ENCODE data around the gene MMP24OS. TPM values are rescaled to one million over a fixed set of nuclear protein-coding genes. Genes with fewer than 3 reads are reported as not detected.

The MMP24OS gene
- total and polyA plus RNA-seq, 10 donors: 18.6 to 68.6 (median 39.6) TPM

DNA sequence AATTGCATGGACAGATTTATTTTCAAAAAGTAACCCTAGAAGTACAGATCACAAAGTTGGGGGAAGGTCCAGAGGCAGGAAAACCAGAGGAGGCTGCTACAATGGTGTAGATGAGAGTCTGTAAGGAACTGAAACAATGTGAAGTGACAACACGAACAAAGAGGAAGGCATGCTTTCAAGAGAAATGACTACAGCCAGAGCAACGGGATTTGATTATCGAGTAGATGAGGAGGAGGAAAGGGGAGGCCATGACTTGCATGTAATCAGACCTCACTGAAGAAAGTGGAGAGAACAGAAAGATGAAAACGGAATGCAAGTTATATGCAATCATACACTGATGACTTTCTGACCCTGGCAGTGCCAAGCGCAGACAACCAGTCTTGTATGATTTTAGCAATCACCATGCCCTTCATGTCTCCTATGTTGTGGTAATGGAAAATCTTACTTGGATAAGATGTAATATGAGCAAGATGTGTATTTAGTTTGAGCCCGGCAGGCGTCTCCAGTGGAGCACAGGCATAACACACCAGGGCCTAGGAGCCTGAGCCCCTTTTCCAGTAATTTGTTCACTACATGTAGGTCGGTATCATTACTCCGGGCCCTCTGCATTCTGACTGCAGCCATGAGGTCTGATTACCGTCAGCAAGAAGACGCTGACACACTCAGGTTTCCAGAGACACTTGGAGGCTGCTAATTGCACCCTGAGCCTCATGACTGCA lies 48.3 kb upstream of the MMP24OS start:
- 84 to 88% (median 85%) methylated on average over 11 of the region's 11 CpGs for WGBS, 5 donors
- Histone ChIP-seq H3K4me3 (no peak overlapping the region), H3K36me3 (peaks cover 0 to 49% (median 3%) of the 10 kb centered on the region in 6 donors), H3K4me1 (peaks cover 0 to 9% (median 0%) of the 10 kb centered on the region in 6 donors), H3K27ac (no peak overlapping the region), H3K27me3 (replicated peaks in 1 of 7) (no peaks in the 10 kb centered on the region), H3K9me3 (no peaks in the 10 kb centered on the region)
- TF ChIP-seq POLR2AphosphoS5 (IDR thresholded peaks at IDR 0.05) (no peak), POLR2A (IDR thresholded peaks at IDR 0.05) (no peak)
- TF ChIP-seq, protein P1, sequence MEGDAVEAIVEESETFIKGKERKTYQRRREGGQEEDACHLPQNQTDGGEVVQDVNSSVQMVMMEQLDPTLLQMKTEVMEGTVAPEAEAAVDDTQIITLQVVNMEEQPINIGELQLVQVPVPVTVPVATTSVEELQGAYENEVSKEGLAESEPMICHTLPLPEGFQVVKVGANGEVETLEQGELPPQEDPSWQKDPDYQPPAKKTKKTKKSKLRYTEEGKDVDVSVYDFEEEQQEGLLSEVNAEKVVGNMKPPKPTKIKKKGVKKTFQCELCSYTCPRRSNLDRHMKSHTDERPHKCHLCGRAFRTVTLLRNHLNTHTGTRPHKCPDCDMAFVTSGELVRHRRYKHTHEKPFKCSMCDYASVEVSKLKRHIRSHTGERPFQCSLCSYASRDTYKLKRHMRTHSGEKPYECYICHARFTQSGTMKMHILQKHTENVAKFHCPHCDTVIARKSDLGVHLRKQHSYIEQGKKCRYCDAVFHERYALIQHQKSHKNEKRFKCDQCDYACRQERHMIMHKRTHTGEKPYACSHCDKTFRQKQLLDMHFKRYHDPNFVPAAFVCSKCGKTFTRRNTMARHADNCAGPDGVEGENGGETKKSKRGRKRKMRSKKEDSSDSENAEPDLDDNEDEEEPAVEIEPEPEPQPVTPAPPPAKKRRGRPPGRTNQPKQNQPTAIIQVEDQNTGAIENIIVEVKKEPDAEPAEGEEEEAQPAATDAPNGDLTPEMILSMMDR (IDR thresholded peaks at IDR 0.05 in 8 of 11, conservative IDR thresholded peaks at IDR 0.05 in 3 of 11): no peak
- no peak for DNase-seq
- intact Hi-C loops (cut with DNase I; ENCODE audit: low total_unique reads): no loop called here

DNA sequence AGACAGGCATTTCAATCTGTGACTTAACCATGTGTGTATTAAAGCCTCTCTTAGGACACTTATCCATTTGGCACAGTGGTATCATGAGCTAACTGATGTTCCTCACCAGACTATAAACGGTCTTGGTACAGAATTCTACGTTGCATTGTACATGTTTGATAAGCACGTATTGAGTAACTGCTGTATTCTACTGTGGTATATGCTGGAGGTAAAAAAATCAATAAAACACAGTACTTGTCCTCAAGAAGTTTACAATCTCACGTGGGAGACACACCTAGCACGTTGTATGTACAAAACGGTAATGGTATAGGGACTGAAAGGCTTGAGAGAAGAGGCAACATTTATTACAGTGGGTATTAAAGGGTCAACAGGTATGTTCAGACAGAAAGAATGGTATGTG lies 47.5 kb upstream of the MMP24OS start:
- no peak overlapping the region for H3K4me3 ChIP-seq
- intact Hi-C loops (cut with DNase I; ENCODE audit: low total_unique reads): no loop called here
- WGBS, 5 donors: 81 to 94% (median 88%) methylated on average over 6 of the region's 6 CpGs
- DNase-seq: no peak
- peaks cover 0 to 9% (median 0%) of the 10 kb centered on the region in 6 donors for H3K4me1 ChIP-seq
- H3K9me3 ChIP-seq: no peaks in the 10 kb centered on the region
- H3K27ac ChIP-seq: no peak overlapping the region
- no peaks in the 10 kb centered on the region for H3K27me3 ChIP-seq (replicated peaks in 1 of 7)
- no peak for TF ChIP-seq POLR2A (IDR thresholded peaks at IDR 0.05)
- no peak for TF ChIP-seq POLR2AphosphoS5 (IDR thresholded peaks at IDR 0.05)
- TF ChIP-seq, protein P1 (IDR thresholded peaks at IDR 0.05 in 8 of 11, conservative IDR thresholded peaks at IDR 0.05 in 3 of 11): no peak
- H3K36me3 ChIP-seq: peaks cover 0 to 43% (median 1%) of the 10 kb centered on the region in 6 donors

DNA sequence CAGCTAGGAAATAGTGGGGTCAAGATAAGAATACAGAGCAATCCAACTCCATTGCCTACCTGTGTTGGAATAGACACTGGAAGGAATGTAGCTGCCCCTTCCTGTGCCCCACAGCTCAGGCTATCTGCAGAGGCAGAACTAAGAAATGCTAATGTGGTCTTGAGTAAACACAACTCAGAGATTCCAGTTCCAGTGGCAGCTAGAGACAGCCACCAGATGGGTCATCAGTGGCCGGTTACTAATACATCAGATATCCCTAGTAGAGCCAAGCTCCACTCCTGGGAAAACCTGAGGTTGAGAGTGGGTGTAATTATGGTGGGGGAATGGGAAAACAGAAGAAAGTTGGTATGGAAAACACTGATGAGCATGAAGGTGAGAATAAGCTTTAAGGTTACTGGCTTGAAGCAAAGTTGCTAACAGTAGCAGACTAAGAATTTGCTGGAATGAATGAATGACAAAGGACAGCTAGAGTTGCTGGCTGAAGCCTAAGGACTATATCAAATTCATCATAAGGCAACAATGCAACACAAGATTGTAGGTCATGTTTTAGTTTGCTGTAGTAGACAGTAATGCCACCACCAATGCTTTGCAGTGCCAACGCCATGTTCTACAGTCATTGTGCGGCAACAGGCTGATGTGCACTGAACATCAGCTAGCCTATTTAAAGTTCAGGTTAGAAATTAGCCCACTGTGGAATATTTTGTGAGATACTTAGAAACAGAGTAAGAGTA lies 42.6 kb upstream of the MMP24OS start:
- WGBS, 5 donors: 93 to 99% (median 96%) methylated on average over 3 of the region's 3 CpGs
- H3K9me3 ChIP-seq: no peaks in the 10 kb centered on the region
- TF ChIP-seq, protein P1 (IDR thresholded peaks at IDR 0.05 in 8 of 11, conservative IDR thresholded peaks at IDR 0.05 in 3 of 11): no peak
- no peak for TF ChIP-seq POLR2A (IDR thresholded peaks at IDR 0.05)
- intact Hi-C loops (cut with DNase I; ENCODE audit: low total_unique reads): no loop called here
- H3K4me3 ChIP-seq: no peak overlapping the region
- no peak for DNase-seq
- H3K36me3 ChIP-seq: peaks cover 0 to 34% (median 1%) of the 10 kb centered on the region in 6 donors
- H3K4me1 ChIP-seq: no peaks in the 10 kb centered on the region
- H3K27me3 ChIP-seq (replicated peaks in 1 of 7): no peaks in the 10 kb centered on the region
- H3K27ac ChIP-seq: no peak overlapping the region

DNA sequence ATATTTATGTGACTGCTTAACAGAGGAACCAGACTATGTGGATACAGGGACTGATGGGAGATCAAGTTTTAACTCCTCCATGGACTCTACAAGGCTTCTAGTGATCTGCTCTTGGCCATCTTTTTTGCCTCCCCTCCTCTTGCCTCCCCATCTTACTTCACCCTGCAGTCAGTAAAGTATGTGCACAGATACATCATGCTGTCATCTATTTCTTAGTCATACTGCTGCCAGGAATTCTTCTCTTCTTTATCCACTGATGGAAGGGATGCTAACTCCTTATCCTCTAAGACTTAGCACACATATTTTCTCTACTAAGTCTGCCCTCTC lies 41.9 kb upstream of the MMP24OS start:
- intact Hi-C loops (cut with DNase I; ENCODE audit: low total_unique reads): no loop called here
- H3K27ac ChIP-seq: no peak overlapping the region
- no peaks in the 10 kb centered on the region for H3K9me3 ChIP-seq
- peaks cover 0 to 32% (median 1%) of the 10 kb centered on the region in 6 donors for H3K36me3 ChIP-seq
- TF ChIP-seq POLR2AphosphoS5 (IDR thresholded peaks at IDR 0.05): no peak
- TF ChIP-seq, protein P1 (IDR thresholded peaks at IDR 0.05 in 8 of 11, conservative IDR thresholded peaks at IDR 0.05 in 3 of 11): no peak
- no peak overlapping the region for H3K4me3 ChIP-seq
- no peaks in the 10 kb centered on the region for H3K4me1 ChIP-seq
- no peaks in the 10 kb centered on the region for H3K27me3 ChIP-seq (replicated peaks in 1 of 7)
- no peak for DNase-seq
